Kidney (tissue), 14 donors: Measurements from ENCODE around the gene DISP3. TPM values are rescaled to one million over a fixed set of nuclear protein-coding genes. Genes with fewer than 3 reads are reported as not detected.

Source experiments
- DNase-seq, 5 donors: peaks; one replicate each; pipeline ENCODE4 v3.0.0-alpha.2; 2013 to 2020
- FAIRE-seq: peaks from 2 replicates; lab custom pipeline; 2012; peaks lifted over from hg19 to GRCh38; lab: Jason Lieb, UNC
- H3K27ac ChIP-seq, 2 donors: one replicate each; pipeline ENCODE4 v1.7.0; 2013; ENCODE audit warnings: low read depth in 2 of 2, low read length in 2 of 2, inconsistent platforms in 1 of 2
- H3K27me3 ChIP-seq: one replicate; pipeline ENCODE4 v1.7.1; 2013; ENCODE audit warnings: low read length, inconsistent platforms; ENCODE audit not compliant: control insufficient read depth, insufficient read depth
- H3K36me3 ChIP-seq, 3 donors: one replicate each; pipeline versions ENCODE4 v1.7.0 to v1.7.1; 2013; ENCODE audit warnings: low read length in 3 of 3, control low read depth in 1 of 3, inconsistent platforms in 1 of 3; ENCODE audit not compliant: insufficient read depth in 3 of 3, control insufficient read depth in 2 of 3
- H3K4me1 ChIP-seq, 3 donors: one replicate each; pipeline versions ENCODE4 v1.7.0 to v1.7.1; 2013; ENCODE audit warnings: low read length in 3 of 3, inconsistent platforms in 1 of 3, low read depth in 1 of 3; ENCODE audit not compliant: control insufficient read depth in 2 of 3, insufficient read depth in 2 of 3
- H3K4me3 ChIP-seq, 3 donors: one replicate each; pipeline versions ENCODE4 v1.7.0 to v1.8.1; 2013; ENCODE audit warnings: low read length in 3 of 3, control low read depth in 1 of 3, inconsistent platforms in 1 of 3
- H3K9ac ChIP-seq, 3 donors: one replicate each; pipeline versions ENCODE4 v1.7.0 to v1.7.1; 2013; ENCODE audit warnings: low read length in 3 of 3, control low read depth in 1 of 3, inconsistent platforms in 1 of 3
- H3K9me3 ChIP-seq, 3 donors: one replicate each; pipeline versions ENCODE4 v1.7.0 to v1.7.1; 2013; ENCODE audit warnings: low read length in 3 of 3, control low read depth in 1 of 3, inconsistent platforms in 1 of 3; ENCODE audit not compliant: control insufficient read depth in 2 of 3, insufficient read depth in 1 of 3
- CTCF ChIP-seq: IDR thresholded peaks from 3 replicates; pipeline ENCODE4 v1.5.1; 2012; ENCODE audit warnings: mild to moderate bottlenecking, moderate library complexity, borderline replicate concordance; ENCODE audit not compliant: insufficient read depth; ENCODE audit errors: extremely low read depth
- intact Hi-C: fragments of 100-400 bp; cut with DNase I; formaldehyde crosslinking; loops from one replicate; pipeline ENCODE4 v1.11.1; 2022
- polyA plus RNA-seq: library from polyadenylated mRNA; stranded (reverse); fragments of 350-450 nt; fragmentation: Illumina TruSeq; extraction: RNeasy Lipid Tissue Mini Kit (QIAGEN cat#74804); gene quantifications from one replicate; pipeline ENCODE4 v1.2.3, GENCODE V29; 2014; ENCODE audit warnings: low read depth, low replicate concordance; ENCODE audit not compliant: insufficient read depth
- total RNA-seq: library from RNA; stranded (reverse); fragmentation: NEBNext Ultra II Directional; extraction: Animal tissue kit (Norgen Biotek cat#: 25700); gene quantifications from one replicate; pipeline ENCODE4 v1.2.1, GENCODE V29; 2021
- donor health status: control.
- donor health status: control.
- donor health status: control.
- donor health status: control.
- donor health status: control.
- donor health status: DM: yes; HTN: yes; CAD: no.
- donor health status: Normal renal cell carcinoma (clear cell type).

The DISP3 gene
- total and polyA plus RNA-seq, 2 donors from 2014 or later = 0.19 TPM; not detected in 1

DNA sequence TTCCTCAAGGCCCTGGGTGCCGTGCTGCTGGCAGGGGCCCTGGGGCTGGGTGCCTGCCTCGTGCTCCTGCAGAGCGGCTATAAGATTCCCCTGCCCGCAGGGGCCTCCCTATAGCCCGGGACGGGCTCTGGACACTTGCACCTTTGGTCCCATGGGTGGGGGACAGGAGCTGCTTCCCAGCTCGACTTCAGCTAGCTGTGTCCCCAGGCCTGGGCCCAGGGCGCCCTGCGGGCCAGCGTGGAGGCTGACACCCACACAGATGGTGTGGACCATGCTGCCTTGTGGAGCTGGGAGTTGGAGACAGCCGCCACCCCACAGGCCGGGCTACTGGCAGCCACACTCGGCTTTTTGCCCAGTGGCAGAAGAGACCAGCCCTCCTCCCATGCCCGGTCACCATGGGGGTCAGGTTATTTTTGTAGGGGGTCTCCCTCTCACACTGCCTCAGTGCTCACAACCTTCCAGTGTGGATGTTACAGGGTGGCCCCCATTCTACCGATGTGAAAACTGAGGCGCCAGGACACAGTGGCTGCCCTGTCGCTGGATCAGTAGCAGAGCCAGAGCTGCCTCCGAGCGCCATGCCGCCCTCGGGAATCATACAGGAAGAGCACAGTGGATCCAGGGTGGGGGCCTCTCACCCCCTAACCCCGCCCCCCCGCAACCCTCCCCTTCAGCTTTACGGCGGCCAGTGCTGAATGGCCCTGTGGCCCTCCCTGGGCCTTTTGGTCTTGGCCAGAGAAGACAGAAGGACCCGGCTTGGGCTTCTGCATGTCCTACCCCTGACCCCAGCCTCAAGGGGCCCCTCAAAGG, 57.8 kb downstream of the DISP3 start:
- no peak for FAIRE-seq
- intact Hi-C loops = no loop called here

GRCh38 chr1:11537380-11537764, 58.4 kb downstream of the DISP3 start:
- TF ChIP-seq CTCF = no peak
- no peak overlapping the region for H3K27ac ChIP-seq
- no peaks in the 10 kb centered on the region for H3K9me3 ChIP-seq
- no peaks in the 10 kb centered on the region for H3K4me1 ChIP-seq
- no peak overlapping the region for H3K9ac ChIP-seq
- no peaks in the 10 kb centered on the region for H3K27me3 ChIP-seq
- H3K4me3 ChIP-seq = no peak overlapping the region
- FAIRE-seq (no peak), DNase-seq (no peak)
- no peaks in the 10 kb centered on the region for H3K36me3 ChIP-seq
- intact Hi-C loops = no loop called here

More for the DNA sequence above, 57.8 kb downstream of the DISP3 start:
- Histone ChIP-seq H3K9ac (no peak overlapping the region), H3K9me3 (no peaks in the 10 kb centered on the region), H3K27me3 (no peaks in the 10 kb centered on the region), H3K27ac (no peak overlapping the region), H3K36me3 (no peaks in the 10 kb centered on the region), H3K4me1 (no peaks in the 10 kb centered on the region), H3K4me3 (no peak overlapping the region)
- no peak for TF ChIP-seq CTCF
- DNase-seq = peak in 1 of 5 donors; percentile 64

DNA sequence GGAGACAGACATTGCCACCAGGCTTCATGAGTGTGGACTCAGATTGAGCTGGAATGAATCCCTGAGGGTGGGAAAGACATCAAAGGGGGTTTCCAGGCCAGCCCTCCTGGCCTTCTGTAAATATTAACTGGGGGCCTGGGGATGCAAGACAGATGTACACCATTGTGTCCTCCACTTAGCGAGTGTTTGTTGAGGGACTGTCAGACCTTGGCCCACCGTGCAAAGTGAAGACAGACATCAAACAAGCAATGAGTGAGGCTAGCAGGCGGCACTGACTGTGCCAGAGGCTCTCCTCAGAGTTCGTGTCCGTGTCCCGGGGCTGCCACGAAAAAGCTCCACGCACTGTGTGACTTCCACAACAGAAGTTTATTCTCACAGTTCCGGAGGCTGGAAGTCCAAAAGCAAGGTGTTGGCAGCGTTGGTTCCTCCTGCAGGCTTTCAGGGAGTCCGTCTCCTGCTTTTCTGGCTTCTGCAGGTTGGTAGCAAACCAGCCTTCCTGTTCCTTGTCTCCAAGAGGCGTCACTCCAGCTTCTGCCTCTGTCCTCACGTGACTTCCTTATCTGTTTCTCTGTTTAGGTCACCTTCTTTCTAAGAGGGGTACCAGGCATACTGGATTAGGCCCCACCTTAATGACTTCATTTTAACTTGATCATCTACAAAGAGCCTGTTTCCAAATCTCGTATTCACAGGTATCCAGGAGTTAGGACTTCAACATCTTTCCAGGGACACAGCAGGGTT, 59.1 kb downstream of the DISP3 start:
- FAIRE-seq (no peak), DNase-seq (no peak)
- Histone ChIP-seq H3K27me3 (no peaks in the 10 kb centered on the region), H3K9ac (no peak overlapping the region), H3K4me1 (no peaks in the 10 kb centered on the region), H3K4me3 (no peak overlapping the region), H3K36me3 (no peaks in the 10 kb centered on the region), H3K27ac (no peak overlapping the region), H3K9me3 (no peaks in the 10 kb centered on the region)
- no peak for TF ChIP-seq CTCF
- intact Hi-C loops = no loop called here
